Ramos (cell line): Measurements from ENCODE around the gene GUK1.
"Not testable (repeated sequence)": the region's sequence is repeated elsewhere in the genome, so short reads cannot be mapped to it uniquely, and the experiment has no call there.

ENCODE experiments used
- in situ Hi-C: fragments of 300-500 bp; cut with MboI; formaldehyde crosslinking; loops from one replicate; pipeline ENCODE4 v1.14.3; 2022; ENCODE audit warnings: low sequenced_read_pairs; ENCODE audit not compliant: unreplicated experiment

Gene GUK1

GRCh38 chr1:228173528-228174481 lies 33.7 kb downstream of the GUK1 start:
- in situ Hi-C loops, result loop anchor here (10.0 kb wide), 1 partner anchor 49 kb away; no protein-coding TSS in a partner anchor

GRCh38 chr1:228174482-228175315 lies 34.6 kb downstream of the GUK1 start:
- in situ Hi-C loops, result loop anchor here (10.0 kb wide), 1 partner anchor 50 kb away; no protein-coding TSS in a partner anchor

GRCh38 chr1:228175316-228176023 lies 35.4 kb downstream of the GUK1 start:
- in situ Hi-C loops, result loop anchor here (10.0 kb wide), 1 partner anchor 51 kb away; no protein-coding TSS in a partner anchor

GRCh38 chr1:228176024-228176395 lies 35.9 kb downstream of the GUK1 start:
- in situ Hi-C loops, result loop anchor here (10.0 kb wide), 1 partner anchor 51 kb away; no protein-coding TSS in a partner anchor

- in situ Hi-C loops, result loop anchor here (10.0 kb wide), 1 partner anchor 52 kb away; no protein-coding TSS in a partner anchor
These were observed 36.5 kb downstream of the GUK1 start for GRCh38 chr1:228176461-228177182.

GRCh38 chr1:228177183-228177475 lies 37.0 kb downstream of the GUK1 start:
- in situ Hi-C loops, result loop anchor here (10.0 kb wide), 1 partner anchor 52 kb away; no protein-coding TSS in a partner anchor

GRCh38 chr1:228177721-228178710 lies 37.9 kb downstream of the GUK1 start:
- in situ Hi-C loops, result loop anchor here (10.0 kb wide), 1 partner anchor 53 kb away; no protein-coding TSS in a partner anchor

- in situ Hi-C loops, result loop anchor here (10.0 kb wide), 1 partner anchor 54 kb away; no protein-coding TSS in a partner anchor
These were observed 38.9 kb downstream of the GUK1 start for GRCh38 chr1:228178737-228179684.

- in situ Hi-C loops, result no loop called here
These were observed 40.3 kb downstream of the GUK1 start for GRCh38 chr1:228180271-228180958.

- in situ Hi-C loops, result no loop called here
These were observed 41.0 kb downstream of the GUK1 start for GRCh38 chr1:228180959-228181644.

- in situ Hi-C loops, result no loop called here
These were observed 41.6 kb downstream of the GUK1 start for GRCh38 chr1:228181645-228182034.

- in situ Hi-C loops, result no loop called here
These were observed 42.4 kb downstream of the GUK1 start for GRCh38 chr1:228182296-228183030.

GRCh38 chr1:228184152-228184551 lies 44.1 kb downstream of the GUK1 start:
- in situ Hi-C loops, result no loop called here

- in situ Hi-C loops, result no loop called here
These were observed 45.5 kb downstream of the GUK1 start for GRCh38 chr1:228185641-228185965.

GRCh38 chr1:228188249-228188648 lies 48.2 kb downstream of the GUK1 start:
- in situ Hi-C loops, result not testable (repeated sequence)

- in situ Hi-C loops, result no loop called here
These were observed 50.1 kb downstream of the GUK1 start for GRCh38 chr1:228190182-228190581.
